ENCODE data around the gene PPP1R1B.
A peak's percentile ranks its signal among the peaks of the same experiment; 100 is the strongest.

PPP1R1B gene

GRCh38 chr17:39633570-39634183, 6.9 kb downstream of the PPP1R1B start:
- DNase-seq (ENCODE audit: low spot score): no peak

- DNase-seq (ENCODE audit: low spot score): no peak
These were observed 7.7 kb downstream of the PPP1R1B start for GRCh38 chr17:39634384-39634871.

GRCh38 chr17:39635614-39636176, 8.9 kb downstream of the PPP1R1B start:
- DNase-seq (ENCODE audit: low spot score): no peak

- no peak for DNase-seq (ENCODE audit: low spot score)
These were observed 9.8 kb downstream of the PPP1R1B start for GRCh38 chr17:39636587-39636926.

GRCh38 chr17:39636927-39637736, 10.4 kb downstream of the PPP1R1B start, which contains the start of gene STARD3:
Gene STARD3, plus strand, starts transcription at chr17:39637144. Its CDS starts 16,388 bp downstream, at chr17:39653532.
- peak; percentile 97 for DNase-seq (ENCODE audit: low spot score)

- no peak for DNase-seq (ENCODE audit: low spot score)
These were observed 11.6 kb downstream of the PPP1R1B start for GRCh38 chr17:39638317-39638716.

- no peak for DNase-seq (ENCODE audit: low spot score)
These were observed 12.3 kb downstream of the PPP1R1B start for GRCh38 chr17:39639043-39639442.

- DNase-seq (ENCODE audit: low spot score): no peak
These were observed 13.1 kb downstream of the PPP1R1B start for GRCh38 chr17:39639566-39640458.

GRCh38 chr17:39640591-39641031, 13.9 kb downstream of the PPP1R1B start:
- no peak for DNase-seq (ENCODE audit: low spot score)

GRCh38 chr17:39641097-39641496, 14.3 kb downstream of the PPP1R1B start:
- DNase-seq (ENCODE audit: low spot score): no peak

GRCh38 chr17:39641883-39642282, 15.1 kb downstream of the PPP1R1B start:
- DNase-seq (ENCODE audit: low spot score): no peak

GRCh38 chr17:39642291-39643074, 15.7 kb downstream of the PPP1R1B start:
- DNase-seq (ENCODE audit: low spot score): no peak

- no peak for DNase-seq (ENCODE audit: low spot score)
These were observed 16.5 kb downstream of the PPP1R1B start for GRCh38 chr17:39643271-39643670.

- DNase-seq (ENCODE audit: low spot score): no peak
These were observed 20.5 kb downstream of the PPP1R1B start for GRCh38 chr17:39647256-39647655.

GRCh38 chr17:39648616-39649366, 22.0 kb downstream of the PPP1R1B start:
- no peak for DNase-seq (ENCODE audit: low spot score)

- DNase-seq (ENCODE audit: low spot score): no peak
These were observed 23.4 kb downstream of the PPP1R1B start for GRCh38 chr17:39650121-39650579.

GRCh38 chr17:39651923-39652586, 25.3 kb downstream of the PPP1R1B start:
- no peak for DNase-seq (ENCODE audit: low spot score)

GRCh38 chr17:39652587-39653315, 26.0 kb downstream of the PPP1R1B start:
- peak; percentile 87 for DNase-seq (ENCODE audit: low spot score)

GRCh38 chr17:39653316-39653661, 26.5 kb downstream of the PPP1R1B start:
- DNase-seq (ENCODE audit: low spot score): no peak
